ENCODE measurements around the gene S100A4. TPM values are rescaled to one million over a fixed set of nuclear protein-coding genes. Genes with fewer than 3 reads are reported as not detected.

S100A4 gene
- total RNA-seq, 1 experiment from 2014 or later, result 384 TPM

DNA sequence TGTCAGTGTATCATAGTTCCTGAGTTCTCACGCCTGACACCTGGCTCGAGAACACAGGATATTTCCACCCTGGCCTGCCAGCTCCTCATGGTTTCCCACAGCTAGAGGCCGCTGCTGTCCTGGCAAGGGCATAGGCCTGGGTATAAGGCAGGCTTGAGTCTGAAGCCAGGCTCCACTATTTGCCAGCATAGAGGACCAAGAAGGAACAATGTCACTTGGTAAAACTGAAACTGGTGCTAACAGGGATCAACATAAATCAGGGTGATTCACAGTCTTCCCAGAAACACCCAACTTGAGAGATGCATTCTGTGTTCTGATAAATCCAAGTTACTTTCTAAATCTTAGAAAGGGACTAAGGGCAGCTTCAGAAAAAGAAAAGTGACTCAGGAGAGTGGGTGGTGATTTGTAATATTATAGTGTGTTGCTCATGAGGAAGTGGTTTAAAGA lies 27.0 kb upstream of the S100A4 start:
- peak overlapping the region in 1 of 2 experiments; percentile 20; a peak in 1 of 4 replicates for H3K4me3 ChIP-seq (replicated peaks in 1 of 2; ENCODE audit: low read depth in 1 of 2, low read length in 2 of 2)
- no peaks in the 10 kb centered on the region for H3K36me3 ChIP-seq (ENCODE audit: control insufficient read depth in 1 of 2, insufficient read depth in 2 of 2, low read length in 2 of 2)
- intact Hi-C loops (cut with micrococcal nuclease), result loop anchor here (1.0 to 2.0 kb wide), 5 partner anchors 44 to 414 kb away; partner anchors contain the start of genes RAB13, S100A13 and S100A14
- peaks cover 32 to 53% of the 10 kb centered on the region in 2 experiments for H3K4me1 ChIP-seq (ENCODE audit: control insufficient read depth in 1 of 2, insufficient read depth in 2 of 2, low read length in 2 of 2)
- H3K9ac ChIP-seq (ENCODE audit: low read length), result peak overlapping the region; percentile 43
- H3K27ac ChIP-seq (ENCODE audit: low read depth, low read length), result peak overlapping the region; percentile 57
- H3K27me3 ChIP-seq (ENCODE audit: insufficient read depth, low read length), result no peaks in the 10 kb centered on the region
- no peak for TF ChIP-seq POLR2A (IDR thresholded peaks at IDR 0.05; ENCODE audit: borderline replicate concordance, extremely low read depth, insufficient read depth, insufficient read length)
- TF ChIP-seq YY1 (IDR thresholded peaks at IDR 0.05; ENCODE audit: extremely low read depth, insufficient replicate concordance, low read depth, low read length), result peak; percentile 58
- TF ChIP-seq, protein P1, sequence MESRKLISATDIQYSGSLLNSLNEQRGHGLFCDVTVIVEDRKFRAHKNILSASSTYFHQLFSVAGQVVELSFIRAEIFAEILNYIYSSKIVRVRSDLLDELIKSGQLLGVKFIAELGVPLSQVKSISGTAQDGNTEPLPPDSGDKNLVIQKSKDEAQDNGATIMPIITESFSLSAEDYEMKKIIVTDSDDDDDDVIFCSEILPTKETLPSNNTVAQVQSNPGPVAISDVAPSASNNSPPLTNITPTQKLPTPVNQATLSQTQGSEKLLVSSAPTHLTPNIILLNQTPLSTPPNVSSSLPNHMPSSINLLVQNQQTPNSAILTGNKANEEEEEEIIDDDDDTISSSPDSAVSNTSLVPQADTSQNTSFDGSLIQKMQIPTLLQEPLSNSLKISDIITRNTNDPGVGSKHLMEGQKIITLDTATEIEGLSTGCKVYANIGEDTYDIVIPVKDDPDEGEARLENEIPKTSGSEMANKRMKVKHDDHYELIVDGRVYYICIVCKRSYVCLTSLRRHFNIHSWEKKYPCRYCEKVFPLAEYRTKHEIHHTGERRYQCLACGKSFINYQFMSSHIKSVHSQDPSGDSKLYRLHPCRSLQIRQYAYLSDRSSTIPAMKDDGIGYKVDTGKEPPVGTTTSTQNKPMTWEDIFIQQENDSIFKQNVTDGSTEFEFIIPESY (IDR thresholded peaks at IDR 0.05; ENCODE audit: extremely low read depth, insufficient replicate concordance, low read length), result no peak
- no peak for TF ChIP-seq SIN3A (IDR thresholded peaks at IDR 0.05; ENCODE audit: low read depth)
- TF ChIP-seq EZH2phosphoT487 (IDR thresholded peaks at IDR 0.05; ENCODE audit: borderline replicate concordance), result no peak
- no peak for TF ChIP-seq EZH2 (IDR thresholded peaks at IDR 0.05)
- no peak for TF ChIP-seq SRF (IDR thresholded peaks at IDR 0.05; ENCODE audit: low read depth)
- 0 out of 2 replicates have a peak, but pooled peaks have one; percentile 18 for TF ChIP-seq POLR2AphosphoS5 (IDR thresholded peaks at IDR 0.05; ENCODE audit: low read depth, low read length)
- TF ChIP-seq, protein P2, sequence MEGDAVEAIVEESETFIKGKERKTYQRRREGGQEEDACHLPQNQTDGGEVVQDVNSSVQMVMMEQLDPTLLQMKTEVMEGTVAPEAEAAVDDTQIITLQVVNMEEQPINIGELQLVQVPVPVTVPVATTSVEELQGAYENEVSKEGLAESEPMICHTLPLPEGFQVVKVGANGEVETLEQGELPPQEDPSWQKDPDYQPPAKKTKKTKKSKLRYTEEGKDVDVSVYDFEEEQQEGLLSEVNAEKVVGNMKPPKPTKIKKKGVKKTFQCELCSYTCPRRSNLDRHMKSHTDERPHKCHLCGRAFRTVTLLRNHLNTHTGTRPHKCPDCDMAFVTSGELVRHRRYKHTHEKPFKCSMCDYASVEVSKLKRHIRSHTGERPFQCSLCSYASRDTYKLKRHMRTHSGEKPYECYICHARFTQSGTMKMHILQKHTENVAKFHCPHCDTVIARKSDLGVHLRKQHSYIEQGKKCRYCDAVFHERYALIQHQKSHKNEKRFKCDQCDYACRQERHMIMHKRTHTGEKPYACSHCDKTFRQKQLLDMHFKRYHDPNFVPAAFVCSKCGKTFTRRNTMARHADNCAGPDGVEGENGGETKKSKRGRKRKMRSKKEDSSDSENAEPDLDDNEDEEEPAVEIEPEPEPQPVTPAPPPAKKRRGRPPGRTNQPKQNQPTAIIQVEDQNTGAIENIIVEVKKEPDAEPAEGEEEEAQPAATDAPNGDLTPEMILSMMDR (IDR thresholded peaks at IDR 0.05 in 2 of 3, conservative IDR thresholded peaks at IDR 0.05 in 1 of 3; ENCODE audit: borderline replicate concordance in 1 of 3, insufficient read depth in 1 of 3, low read depth in 2 of 3, low read length in 2 of 3), result peak in 2 of 3 experiments; percentile 91 to 97; a peak in 4 of 6 replicates
- TF ChIP-seq ZFX (IDR thresholded peaks at IDR 0.05), result no peak
- TF ChIP-seq TCF7L2 (IDR thresholded peaks at IDR 0.05; ENCODE audit: borderline replicate concordance, extremely low read depth, insufficient read depth, insufficient read length), result no peak
- TF ChIP-seq EGR1 (IDR thresholded peaks at IDR 0.05; ENCODE audit: low read depth), result no peak
- no peak for TF ChIP-seq JUND (IDR thresholded peaks at IDR 0.05)
- no peak for TF ChIP-seq SP1 (IDR thresholded peaks at IDR 0.05; ENCODE audit: low read depth)
- DNase-seq (ENCODE audit: low read depth, low spot score), result peak; percentile 84
- CTCF ChIA-PET, result interaction anchor here (0.6 to 3.6 kb wide), 32 partner anchors 9 to 221 kb away, joined by 3 to 33 read pairs (median 4); partner anchors contain the start of genes CHTOP, S100A1, S100A13 and S100A14
- H3K79me2 ChIP-seq (ENCODE audit: insufficient read depth, low read length), result no peaks in the 10 kb centered on the region
- peak; percentile 82 for ATAC-seq
- no peaks in the 10 kb centered on the region for H4K20me1 ChIP-seq (ENCODE audit: insufficient read depth)
- H2AFZ ChIP-seq (ENCODE audit: low read depth, low read length, poor library complexity, severe bottlenecking), result no peak overlapping the region
- no peaks in the 10 kb centered on the region for H3K9me2 ChIP-seq (ENCODE audit: insufficient read depth)
- RAD21 ChIA-PET (ENCODE audit: low non-redundant PET in 1 of 2, low total read pairs in 2 of 2, uncharacterized antibody in 2 of 2, unreplicated experiment in 2 of 2), result interaction anchor here (0.7 to 1.9 kb wide), 9 partner anchors 38 to 62 kb away, joined by 3 to 8 read pairs (median 4); partner anchors contain the start of genes CHTOP (in 2 of the 2), S100A13 (in 2 of the 2), S100A14 (in 1 of the 2) and S100A16 (in 1 of the 2)
- no TSS peak for BruUV-seq (replicated peaks)
- no peaks in the 10 kb centered on the region for H3K9me3 ChIP-seq (ENCODE audit: control insufficient read depth in 1 of 2, insufficient read depth in 1 of 2, low read depth in 1 of 2, low read length in 2 of 2)
- peak overlapping the region; percentile 62 for H3K4me2 ChIP-seq (ENCODE audit: low read length)
- POLR2A ChIA-PET, result interaction anchor here (0.8 to 4.2 kb wide), 12 partner anchors 8 to 418 kb away, joined by 3 to 38 read pairs (median 7); partner anchors contain the start of genes CHTOP, ILF2, RPS27 and S100A13
